Measurements from ENCODE around the gene PIAS1. TPM values are rescaled to one million over a fixed set of nuclear protein-coding genes. Genes with fewer than 3 reads are reported as not detected.
A peak's percentile ranks its signal among the peaks of the same experiment; 100 is the strongest.

PIAS1 gene
- total RNA-seq, 2 experiments from 2014 or later, result 44.1 to 59.0 TPM

DNA sequence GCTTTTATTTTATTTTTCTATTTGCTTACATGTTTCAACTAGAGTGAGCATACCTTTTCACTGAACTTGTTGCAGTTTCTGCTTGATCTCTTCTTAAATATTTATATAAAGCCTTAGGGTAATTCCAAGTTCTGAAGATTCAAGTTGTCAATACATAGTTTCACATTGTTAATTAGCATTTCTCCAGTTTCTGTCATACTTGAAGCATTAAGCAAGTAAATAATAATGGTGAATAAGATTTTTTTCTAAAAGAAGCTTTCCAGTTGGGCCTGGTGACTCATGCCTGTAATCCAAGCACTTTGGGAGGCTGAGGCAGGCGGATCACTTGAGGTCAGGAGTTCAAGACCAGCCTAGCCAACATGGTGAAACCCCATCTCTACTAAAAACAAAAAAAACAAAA lies 97.2 kb downstream of the PIAS1 start:
- POLR2A ChIA-PET, result interaction anchor here (0.6 to 1.2 kb wide), 3 partner anchors 11 to 496 kb away, joined by 3 to 4 read pairs (median 4); no protein-coding TSS in a partner anchor

DNA sequence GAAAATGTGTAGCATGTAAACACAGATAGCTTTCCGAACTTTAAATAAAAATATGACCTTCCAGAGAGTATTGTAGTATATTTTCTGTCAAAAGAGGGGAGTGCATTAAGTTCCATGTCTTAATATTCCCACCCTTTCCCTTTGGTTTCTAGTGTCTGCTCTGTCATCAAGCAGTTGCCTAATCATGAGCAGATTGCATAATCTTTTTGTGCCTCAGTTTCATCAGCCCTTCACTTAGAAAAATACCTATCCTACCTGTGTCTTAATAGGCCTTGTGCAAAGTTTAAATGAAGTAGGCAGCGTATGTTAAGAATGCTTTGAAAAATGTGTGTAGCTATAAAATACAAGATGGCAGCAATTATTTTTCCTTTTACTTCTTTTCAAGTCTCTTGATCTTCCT lies 98.2 kb downstream of the PIAS1 start:
- no peak for DNase-seq (ENCODE audit: low spot score)
- Histone ChIP-seq H3K9me3 (ENCODE audit: low read length) (no peaks in the 10 kb centered on the region), H3K36me3 (ENCODE audit: insufficient read depth, low read length) (peaks cover 69% of the 10 kb centered on the region), H4K20me1 (ENCODE audit: insufficient read depth, low read length) (no peaks in the 10 kb centered on the region), H3K9me2 (ENCODE audit: insufficient read depth, low read length) (no peaks in the 10 kb centered on the region), H3K79me2 (ENCODE audit: insufficient read depth, low read depth, low read length) (peaks cover 8% of the 10 kb centered on the region; the same call in 1 of the 2 replicates), H3K4me1 (ENCODE audit: insufficient read depth, low read length, poor library complexity, severe bottlenecking) (peaks cover 8% of the 10 kb centered on the region), H3K27ac (ENCODE audit: low read depth, low read length, poor library complexity, severe bottlenecking) (no peak overlapping the region), H3K4me2 (ENCODE audit: low read length) (no peak overlapping the region), H3K4me3 (ENCODE audit: low read depth, low read length, poor library complexity, severe bottlenecking) (no peak overlapping the region), H2AFZ (ENCODE audit: low read length) (no peak overlapping the region)
- intact Hi-C loops (cut with micrococcal nuclease; ENCODE audit: unreplicated experiment), result no loop called here
- TF ChIP-seq, protein P1, sequence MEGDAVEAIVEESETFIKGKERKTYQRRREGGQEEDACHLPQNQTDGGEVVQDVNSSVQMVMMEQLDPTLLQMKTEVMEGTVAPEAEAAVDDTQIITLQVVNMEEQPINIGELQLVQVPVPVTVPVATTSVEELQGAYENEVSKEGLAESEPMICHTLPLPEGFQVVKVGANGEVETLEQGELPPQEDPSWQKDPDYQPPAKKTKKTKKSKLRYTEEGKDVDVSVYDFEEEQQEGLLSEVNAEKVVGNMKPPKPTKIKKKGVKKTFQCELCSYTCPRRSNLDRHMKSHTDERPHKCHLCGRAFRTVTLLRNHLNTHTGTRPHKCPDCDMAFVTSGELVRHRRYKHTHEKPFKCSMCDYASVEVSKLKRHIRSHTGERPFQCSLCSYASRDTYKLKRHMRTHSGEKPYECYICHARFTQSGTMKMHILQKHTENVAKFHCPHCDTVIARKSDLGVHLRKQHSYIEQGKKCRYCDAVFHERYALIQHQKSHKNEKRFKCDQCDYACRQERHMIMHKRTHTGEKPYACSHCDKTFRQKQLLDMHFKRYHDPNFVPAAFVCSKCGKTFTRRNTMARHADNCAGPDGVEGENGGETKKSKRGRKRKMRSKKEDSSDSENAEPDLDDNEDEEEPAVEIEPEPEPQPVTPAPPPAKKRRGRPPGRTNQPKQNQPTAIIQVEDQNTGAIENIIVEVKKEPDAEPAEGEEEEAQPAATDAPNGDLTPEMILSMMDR (conservative IDR thresholded peaks at IDR 0.05; ENCODE audit: low read length), result no peak
- TF ChIP-seq EZH2phosphoT487 (IDR thresholded peaks at IDR 0.05; ENCODE audit: borderline replicate concordance, low read depth, low read length), result no peak
- ChIA-PET CTCF (ENCODE audit: unreplicated experiment) (no interaction called here), POLR2A (interaction anchor here (0.6 to 1.2 kb wide), 4 partner anchors 10 to 228 kb away, joined by 3 to 4 read pairs (median 3); no protein-coding TSS in a partner anchor)
- no TSS peak for BruUV-seq (replicated peaks)

More for the DNA sequence above, 97.2 kb downstream of the PIAS1 start:
- Histone ChIP-seq H3K79me2 (ENCODE audit: insufficient read depth, low read depth, low read length) (peaks cover 8% of the 10 kb centered on the region; the same call in 1 of the 2 replicates), H3K9me2 (ENCODE audit: insufficient read depth, low read length) (no peaks in the 10 kb centered on the region), H4K20me1 (ENCODE audit: insufficient read depth, low read length) (no peaks in the 10 kb centered on the region), H3K27ac (ENCODE audit: low read depth, low read length, poor library complexity, severe bottlenecking) (no peak overlapping the region), H2AFZ (ENCODE audit: low read length) (no peak overlapping the region), H3K9me3 (ENCODE audit: low read length) (no peaks in the 10 kb centered on the region), H3K4me1 (ENCODE audit: insufficient read depth, low read length, poor library complexity, severe bottlenecking) (no peaks in the 10 kb centered on the region), H3K4me2 (ENCODE audit: low read length) (no peak overlapping the region), H3K4me3 (ENCODE audit: low read depth, low read length, poor library complexity, severe bottlenecking) (no peak overlapping the region), H3K36me3 (ENCODE audit: insufficient read depth, low read length) (peaks cover 79% of the 10 kb centered on the region)
- intact Hi-C loops (cut with micrococcal nuclease; ENCODE audit: unreplicated experiment), result no loop called here
- CTCF ChIA-PET (ENCODE audit: unreplicated experiment), result no interaction called here
- BruUV-seq (replicated peaks), result no TSS peak
- TF ChIP-seq, protein P1 (conservative IDR thresholded peaks at IDR 0.05; ENCODE audit: low read length), result no peak
- no peak for TF ChIP-seq EZH2phosphoT487 (IDR thresholded peaks at IDR 0.05; ENCODE audit: borderline replicate concordance, low read depth, low read length)
- DNase-seq (ENCODE audit: low spot score), result no peak

DNA sequence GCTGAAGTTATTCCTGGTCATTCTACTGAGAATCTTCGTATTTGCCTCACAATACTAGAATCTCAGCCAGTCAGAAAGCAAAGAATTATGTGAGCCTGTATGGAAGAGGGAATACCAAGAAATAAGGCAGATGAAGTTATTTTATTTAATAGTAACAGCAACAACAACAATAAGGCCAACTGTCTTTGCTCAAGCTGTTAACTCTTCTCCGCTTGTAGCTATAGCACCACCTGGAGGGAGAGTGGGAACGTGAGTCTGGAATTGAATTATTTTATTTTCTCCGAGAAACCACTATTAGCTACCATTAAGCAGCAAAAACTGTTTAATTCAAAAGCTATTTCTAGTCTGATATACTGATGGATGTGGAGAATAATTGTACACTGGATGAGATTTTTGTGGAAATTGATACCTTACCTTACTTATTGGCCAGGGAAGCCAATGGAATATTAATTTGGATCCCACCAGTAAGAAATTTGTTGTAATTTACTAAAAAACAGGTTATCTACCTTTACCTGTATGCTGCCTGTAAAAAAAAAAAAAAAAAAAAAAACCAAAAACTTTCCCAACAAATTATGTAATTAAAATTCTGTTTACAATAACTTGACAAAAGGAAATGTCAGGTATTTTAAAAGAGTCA lies 100.9 kb downstream of the PIAS1 start:
- H3K9me2 ChIP-seq (ENCODE audit: insufficient read depth, low read length), result no peaks in the 10 kb centered on the region
- ChIA-PET POLR2A (interaction anchor here (0.8 to 1.0 kb wide), 2 partner anchors 9 to 50 kb away, joined by 3 to 4 read pairs; no protein-coding TSS in a partner anchor), CTCF (ENCODE audit: unreplicated experiment) (interaction anchor here (1.1 kb wide), 1 partner anchor 291 kb away, joined by 5 read pairs; no protein-coding TSS in a partner anchor)
- no peak overlapping the region for H3K4me3 ChIP-seq (ENCODE audit: low read depth, low read length, poor library complexity, severe bottlenecking)
- H3K4me1 ChIP-seq (ENCODE audit: insufficient read depth, low read length, poor library complexity, severe bottlenecking), result peaks cover 8% of the 10 kb centered on the region
- no peak overlapping the region for H3K4me2 ChIP-seq (ENCODE audit: low read length)
- DNase-seq (ENCODE audit: low spot score), result peak; percentile 72
- H3K9me3 ChIP-seq (ENCODE audit: low read length), result no peaks in the 10 kb centered on the region
- no peak overlapping the region for H2AFZ ChIP-seq (ENCODE audit: low read length)
- intact Hi-C loops (cut with micrococcal nuclease; ENCODE audit: unreplicated experiment), result loop anchor here (1.0 to 2.0 kb wide), 4 partner anchors 56 to 315 kb away; partner anchors contain the start of genes PIAS1 and RNU6-1
- H3K79me2 ChIP-seq (ENCODE audit: insufficient read depth, low read depth, low read length), result peaks cover 3% of the 10 kb centered on the region; the same call in 1 of the 2 replicates
- H3K36me3 ChIP-seq (ENCODE audit: insufficient read depth, low read length), result peaks cover 77% of the 10 kb centered on the region
- no peaks in the 10 kb centered on the region for H4K20me1 ChIP-seq (ENCODE audit: insufficient read depth, low read length)
- BruUV-seq (replicated peaks), result no TSS peak
- peak overlapping the region; percentile 16 for H3K27ac ChIP-seq (ENCODE audit: low read depth, low read length, poor library complexity, severe bottlenecking)
- TF ChIP-seq, protein P1 (conservative IDR thresholded peaks at IDR 0.05; ENCODE audit: low read length), result peak; percentile 96
- no peak for TF ChIP-seq EZH2phosphoT487 (IDR thresholded peaks at IDR 0.05; ENCODE audit: borderline replicate concordance, low read depth, low read length)
